Measurements from ENCODE around the gene ASTN2.

Gene ASTN2

GRCh38 chr9:116951588-116952435 lies 463.0 kb downstream of the ASTN2 start:
- FAIRE-seq (peak; percentile 97), DNase-seq (ENCODE audit: insufficient read length, low spot score) (peak; percentile 67)
- no peak for TF ChIP-seq POLR2A (IDR thresholded peaks at IDR 0.05; ENCODE audit: low read depth, low read length)

DNA sequence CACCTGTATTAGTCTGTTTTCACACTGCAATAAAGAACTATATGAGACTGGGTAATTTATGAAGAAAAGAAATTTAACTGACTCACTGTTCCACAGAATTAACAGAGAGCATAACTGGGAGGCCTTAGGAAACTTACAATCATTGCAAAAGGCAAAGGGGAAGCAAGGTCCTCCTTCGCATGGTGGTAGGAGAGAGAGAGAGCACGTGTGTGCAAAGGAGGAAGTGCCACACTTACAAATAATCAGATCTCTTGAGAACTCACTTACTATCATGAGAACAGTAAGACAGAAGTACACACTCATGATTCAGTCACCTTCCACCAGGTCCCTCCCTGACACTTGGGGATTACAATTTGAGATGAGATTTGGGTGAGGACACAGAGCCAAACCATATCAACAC lies 469.0 kb downstream of the ASTN2 start:
- no peak for DNase-seq (ENCODE audit: insufficient read length, low spot score)
- FAIRE-seq = peak; percentile 27
- no peak for TF ChIP-seq POLR2A (IDR thresholded peaks at IDR 0.05; ENCODE audit: low read depth, low read length)

- DNase-seq (ENCODE audit: insufficient read length, low spot score) = no peak
- no peak for TF ChIP-seq POLR2A (IDR thresholded peaks at IDR 0.05; ENCODE audit: low read depth, low read length)
- no peak for FAIRE-seq
Observed at GRCh38 chr9:116944714-116945534, 469.9 kb downstream of the ASTN2 start.

DNA sequence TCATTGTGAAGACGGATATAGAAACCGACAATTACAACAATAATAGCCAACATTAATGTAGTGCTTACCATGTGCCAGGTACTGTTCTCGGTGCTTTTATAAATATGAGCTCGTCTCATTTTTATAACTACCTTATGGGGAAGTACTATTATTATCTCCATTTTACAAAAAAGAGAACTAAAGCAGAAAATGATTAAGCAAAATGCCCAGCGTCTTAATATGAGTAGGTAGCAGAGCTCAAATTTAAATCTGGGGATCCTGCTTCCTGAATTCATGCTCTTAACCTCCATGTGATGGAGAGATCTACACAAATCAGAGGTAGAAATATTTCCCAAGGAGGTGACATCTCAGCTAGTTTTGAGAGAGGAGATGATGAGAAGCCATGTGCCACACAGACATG lies 470.9 kb downstream of the ASTN2 start:
- FAIRE-seq (no peak), DNase-seq (ENCODE audit: insufficient read length, low spot score) (no peak)
- no peak for TF ChIP-seq POLR2A (IDR thresholded peaks at IDR 0.05; ENCODE audit: low read depth, low read length)

DNA sequence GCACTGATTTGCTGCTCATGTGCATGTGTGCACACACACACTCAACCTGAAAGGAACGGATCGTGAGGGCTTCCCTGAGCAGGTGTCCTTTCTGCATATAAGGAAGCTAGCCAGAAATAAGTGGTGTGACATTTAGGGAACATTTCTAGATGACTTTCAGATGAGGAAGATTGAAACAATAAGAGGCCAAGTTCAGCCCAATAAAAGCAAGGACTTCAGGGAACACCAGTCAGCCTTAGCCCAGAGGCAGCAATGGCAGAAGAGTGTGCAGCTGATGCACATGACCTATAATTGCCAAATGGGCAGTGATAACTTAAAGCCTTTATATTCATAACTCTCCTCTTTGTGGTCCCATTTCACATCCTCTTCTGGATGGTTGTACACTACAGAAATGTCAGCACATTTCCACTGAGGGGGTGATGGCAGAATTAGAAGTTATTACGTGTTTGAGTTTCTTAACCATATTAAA lies 472.2 kb downstream of the ASTN2 start:
- FAIRE-seq (no peak), DNase-seq (ENCODE audit: insufficient read length, low spot score) (no peak)
- TF ChIP-seq POLR2A (IDR thresholded peaks at IDR 0.05; ENCODE audit: low read depth, low read length) = no peak

- FAIRE-seq (no peak), DNase-seq (ENCODE audit: insufficient read length, low spot score) (no peak)
- TF ChIP-seq POLR2A (IDR thresholded peaks at IDR 0.05; ENCODE audit: low read depth, low read length) = no peak
Observed at GRCh38 chr9:116941266-116941665, 473.6 kb downstream of the ASTN2 start.

DNA sequence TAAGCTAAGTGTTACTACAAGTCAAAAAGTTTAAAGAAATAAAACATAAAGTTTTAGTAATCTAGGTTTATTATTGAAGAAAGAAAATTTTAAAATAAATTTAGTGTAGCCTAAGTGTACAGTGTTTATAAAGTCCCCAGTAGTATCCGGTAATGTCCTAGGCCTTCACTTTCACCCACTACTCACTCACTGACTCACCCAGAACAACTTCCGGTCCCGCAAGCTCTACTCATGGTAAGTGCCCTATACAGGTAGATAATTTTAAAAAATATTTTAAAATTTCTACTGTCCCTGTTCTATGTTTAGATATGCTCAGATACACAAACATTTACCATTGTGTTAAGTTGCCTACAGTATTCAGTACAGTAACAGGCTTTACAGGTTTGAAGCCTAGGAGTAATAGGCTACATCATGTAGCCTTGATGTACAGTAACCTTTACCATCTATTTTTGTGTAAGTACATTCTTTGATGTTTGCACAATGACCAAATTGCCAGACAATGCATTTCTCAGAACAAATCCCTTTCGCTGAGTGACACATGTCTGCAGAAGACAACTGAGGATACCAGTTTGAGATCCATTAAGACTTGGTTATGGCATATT lies 474.1 kb downstream of the ASTN2 start:
- peak; percentile 38 for FAIRE-seq
- TF ChIP-seq POLR2A (IDR thresholded peaks at IDR 0.05; ENCODE audit: low read depth, low read length) = no peak
- DNase-seq (ENCODE audit: insufficient read length, low spot score) = no peak

DNA sequence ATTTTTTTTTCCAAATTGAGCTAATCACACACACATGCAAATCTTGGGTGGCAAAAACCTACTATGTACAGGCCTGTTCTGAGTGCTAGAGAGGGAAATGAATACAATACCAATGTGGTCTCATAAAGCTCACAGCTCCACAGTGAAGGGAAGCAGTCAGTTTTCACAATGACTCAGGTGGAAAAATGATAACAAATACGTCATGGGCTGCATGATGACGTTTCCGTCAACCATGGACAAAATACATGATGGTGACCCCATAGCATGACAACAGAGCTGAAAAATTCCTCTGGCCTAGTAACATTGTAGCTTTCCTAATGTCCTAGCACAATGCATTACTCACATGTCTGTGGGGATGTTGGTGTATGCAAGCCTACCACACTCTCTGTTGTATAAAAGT lies 475.2 kb downstream of the ASTN2 start:
- DNase-seq (ENCODE audit: insufficient read length, low spot score) (no peak), FAIRE-seq (no peak)

DNA sequence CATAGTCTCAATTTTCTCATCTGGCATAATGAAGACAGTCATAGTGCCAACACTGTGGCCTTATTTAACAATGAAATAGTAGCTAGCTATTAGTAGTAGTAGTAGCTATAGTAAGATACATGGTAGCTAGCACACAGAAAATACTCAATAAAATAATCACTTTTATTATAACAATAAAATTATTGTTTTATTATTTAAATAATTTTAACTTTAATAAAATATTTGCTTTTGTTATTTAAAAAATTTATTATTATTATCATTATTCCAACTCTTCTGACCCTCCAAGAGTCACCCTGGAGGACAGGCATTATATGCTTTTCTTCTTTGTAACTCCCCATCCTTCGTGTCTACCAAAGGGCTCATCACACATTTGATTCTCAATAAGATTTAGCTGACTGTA lies 475.7 kb downstream of the ASTN2 start:
- TF ChIP-seq POLR2A (IDR thresholded peaks at IDR 0.05; ENCODE audit: low read depth, low read length) = no peak
- FAIRE-seq (no peak), DNase-seq (ENCODE audit: insufficient read length, low spot score) (no peak)

More for the DNA sequence above, 475.2 kb downstream of the ASTN2 start:
- TF ChIP-seq POLR2A (IDR thresholded peaks at IDR 0.05; ENCODE audit: low read depth, low read length) = no peak

GRCh38 chr9:116937361-116937760 lies 477.5 kb downstream of the ASTN2 start:
- DNase-seq (ENCODE audit: insufficient read length, low spot score) (no peak), FAIRE-seq (no peak)
- TF ChIP-seq POLR2A (IDR thresholded peaks at IDR 0.05; ENCODE audit: low read depth, low read length) = no peak

- DNase-seq (ENCODE audit: insufficient read length, low spot score) (no peak), FAIRE-seq (no peak)
- no peak for TF ChIP-seq POLR2A (IDR thresholded peaks at IDR 0.05; ENCODE audit: low read depth, low read length)
Observed at GRCh38 chr9:116935149-116935897, 479.5 kb downstream of the ASTN2 start.

- DNase-seq (ENCODE audit: insufficient read length, low spot score) = no peak
- no peak for TF ChIP-seq POLR2A (IDR thresholded peaks at IDR 0.05; ENCODE audit: low read depth, low read length)
- FAIRE-seq = no peak
Observed at GRCh38 chr9:116934131-116934530, 480.7 kb downstream of the ASTN2 start.

- TF ChIP-seq POLR2A (IDR thresholded peaks at IDR 0.05; ENCODE audit: low read depth, low read length) = no peak
- DNase-seq (ENCODE audit: insufficient read length, low spot score) = no peak
- no peak for FAIRE-seq
Observed at GRCh38 chr9:116933251-116933650, 481.6 kb downstream of the ASTN2 start.
